Activated B cell treated with CpG ODN at 0.5 μM for 24 hours (primary cell): ENCODE data around the gene PUM2. TPM values are rescaled to one million over a fixed set of nuclear protein-coding genes. Genes with fewer than 3 reads are reported as not detected.

Experiments
- ATAC-seq: fragments of 200-7000 bp; cut with Tn5 transposase; one replicate; pipeline ENCODE4 v1.10.0; 2021; ENCODE audit warnings: low read depth, mild to moderate bottlenecking, moderate library complexity
- CTCF ChIA-PET: fragments of 350-600 bp; sonication (Branson Sonifier 250); formaldehyde crosslinking; loops from one replicate; lab custom pipeline; 2021; ENCODE audit warnings: antibody characterized with exemption; lab: Charles Lee
- POLR2A ChIA-PET: fragments of 350-600 bp; sonication (Branson Sonifier 250); formaldehyde crosslinking; loops from one replicate; lab custom pipeline; 2021; ENCODE audit warnings: antibody characterized with exemption; lab: Charles Lee
- DNase-seq: peaks from one replicate; pipeline ENCODE4 v3.0.0; 2022
- H3K27ac Mint-ChIP-seq: one replicate; pipeline ENCODE4 v1.8.0; 2020; ENCODE audit warnings: mixed read lengths
- H3K27me3 Mint-ChIP-seq: one replicate; pipeline ENCODE4 v1.8.0; 2021; ENCODE audit warnings: mixed read lengths
- H3K36me3 Mint-ChIP-seq: one replicate; pipeline ENCODE4 v1.8.0; 2021; ENCODE audit warnings: low read depth, mixed read lengths
- H3K4me1 Mint-ChIP-seq: one replicate; pipeline ENCODE4 v1.8.0; 2021; ENCODE audit warnings: mixed read lengths
- H3K4me3 Mint-ChIP-seq: one replicate; pipeline ENCODE4 v1.8.0; 2020; ENCODE audit warnings: mild to moderate bottlenecking, mixed read lengths
- H3K9me3 Mint-ChIP-seq: one replicate; pipeline ENCODE4 v1.8.0; 2020; ENCODE audit warnings: mixed read lengths
- intact Hi-C: fragments of 100-400 bp; cut with micrococcal nuclease; formaldehyde crosslinking; loops from one replicate; pipeline ENCODE4 v1.15.1; 2024
- total RNA-seq: library from RNA; stranded (reverse); gene quantifications from 2 replicates; pipeline ENCODE4 v1.2.3, GENCODE V29; 2022
- TF ChIP-seq, protein P1 (sequence below): fragments of 200-600 bp; IDR thresholded peaks from one replicate; pipeline ENCODE4 v1.8.0; 2022; ENCODE audit warnings: antibody characterized with exemption, mild to moderate bottlenecking

Gene PUM2
- total RNA-seq, 1 donor from 2014 or later = 110 TPM

- TF ChIP-seq, protein P1, sequence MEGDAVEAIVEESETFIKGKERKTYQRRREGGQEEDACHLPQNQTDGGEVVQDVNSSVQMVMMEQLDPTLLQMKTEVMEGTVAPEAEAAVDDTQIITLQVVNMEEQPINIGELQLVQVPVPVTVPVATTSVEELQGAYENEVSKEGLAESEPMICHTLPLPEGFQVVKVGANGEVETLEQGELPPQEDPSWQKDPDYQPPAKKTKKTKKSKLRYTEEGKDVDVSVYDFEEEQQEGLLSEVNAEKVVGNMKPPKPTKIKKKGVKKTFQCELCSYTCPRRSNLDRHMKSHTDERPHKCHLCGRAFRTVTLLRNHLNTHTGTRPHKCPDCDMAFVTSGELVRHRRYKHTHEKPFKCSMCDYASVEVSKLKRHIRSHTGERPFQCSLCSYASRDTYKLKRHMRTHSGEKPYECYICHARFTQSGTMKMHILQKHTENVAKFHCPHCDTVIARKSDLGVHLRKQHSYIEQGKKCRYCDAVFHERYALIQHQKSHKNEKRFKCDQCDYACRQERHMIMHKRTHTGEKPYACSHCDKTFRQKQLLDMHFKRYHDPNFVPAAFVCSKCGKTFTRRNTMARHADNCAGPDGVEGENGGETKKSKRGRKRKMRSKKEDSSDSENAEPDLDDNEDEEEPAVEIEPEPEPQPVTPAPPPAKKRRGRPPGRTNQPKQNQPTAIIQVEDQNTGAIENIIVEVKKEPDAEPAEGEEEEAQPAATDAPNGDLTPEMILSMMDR = no peak
- Mint-ChIP-seq H3K27ac (no peak overlapping the region), H3K36me3 (peaks cover 74% of the 10 kb centered on the region), H3K4me1 (no peaks in the 10 kb centered on the region), H3K9me3 (no peaks in the 10 kb centered on the region), H3K4me3 (no peak overlapping the region), H3K27me3 (no peaks in the 10 kb centered on the region)
- ChIA-PET CTCF (no interaction called here), POLR2A (interaction anchor here (1.0 kb wide), 1 partner anchor 14 kb away, joined by 5 read pairs; no protein-coding TSS in a partner anchor)
- no peak for ATAC-seq
- DNase-seq = no peak
- intact Hi-C loops = no loop called here
Measured at GRCh38 chr2:20300656-20301055, 50.0 kb downstream of the PUM2 start.

DNA sequence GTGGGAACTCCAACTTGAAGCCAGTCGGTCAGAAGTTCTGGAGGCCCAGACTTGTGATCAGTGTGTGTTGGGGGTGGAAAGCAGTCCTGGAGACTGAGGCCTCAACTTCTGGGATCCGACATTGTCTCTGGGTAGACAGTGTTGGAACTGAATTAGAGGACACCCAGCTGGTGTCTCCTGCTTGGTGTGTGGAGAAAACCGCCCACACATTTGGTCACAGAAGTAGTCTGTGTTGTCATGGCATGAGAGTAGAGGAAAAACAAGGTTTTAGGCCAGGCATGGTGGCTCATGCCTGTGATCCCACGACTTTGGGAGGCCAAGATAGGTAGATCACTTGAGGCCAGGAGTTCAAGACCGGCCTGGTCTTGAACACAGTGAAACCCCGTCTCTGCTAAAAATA lies 51.5 kb downstream of the PUM2 start:
- ATAC-seq = no peak
- ChIA-PET CTCF (no interaction called here), POLR2A (no interaction called here)
- H3K4me1 Mint-ChIP-seq = no peaks in the 10 kb centered on the region
- intact Hi-C loops = no loop called here
- DNase-seq = no peak
- no peak overlapping the region for H3K4me3 Mint-ChIP-seq
- TF ChIP-seq, protein P1 = no peak
- H3K27ac Mint-ChIP-seq = no peak overlapping the region
- no peaks in the 10 kb centered on the region for H3K9me3 Mint-ChIP-seq
- H3K36me3 Mint-ChIP-seq = peaks cover 76% of the 10 kb centered on the region
- H3K27me3 Mint-ChIP-seq = no peaks in the 10 kb centered on the region

DNA sequence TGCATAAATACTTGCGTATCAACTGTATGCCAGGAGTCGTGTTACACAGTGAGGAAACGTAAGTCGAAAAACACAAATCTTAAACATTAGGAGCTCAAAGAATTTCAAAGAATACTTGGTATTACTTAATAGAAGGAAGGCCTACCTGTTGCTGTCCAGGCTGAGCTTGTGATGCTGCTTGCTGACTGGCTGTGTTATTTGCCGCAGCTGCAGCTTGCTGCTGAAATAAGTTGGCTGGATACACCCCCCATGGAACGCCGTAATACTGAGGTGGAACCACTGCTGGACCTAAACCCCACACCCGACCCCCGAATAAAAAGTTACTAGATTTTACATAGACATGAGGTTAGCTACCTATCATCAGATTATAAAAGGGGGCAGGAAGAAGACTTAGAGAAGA lies 56.4 kb downstream of the PUM2 start:
- ATAC-seq (no peak), DNase-seq (no peak)
- no peaks in the 10 kb centered on the region for H3K27me3 Mint-ChIP-seq
- no peak overlapping the region for H3K27ac Mint-ChIP-seq
- TF ChIP-seq, protein P1 = no peak
- H3K36me3 Mint-ChIP-seq = peaks cover 67% of the 10 kb centered on the region
- H3K9me3 Mint-ChIP-seq = no peaks in the 10 kb centered on the region
- CTCF ChIA-PET = no interaction called here
- POLR2A ChIA-PET = no interaction called here
- no peak overlapping the region for H3K4me3 Mint-ChIP-seq
- intact Hi-C loops = loop anchor here (2.0 kb wide), 1 partner anchor 15 kb away; no protein-coding TSS in a partner anchor
- H3K4me1 Mint-ChIP-seq = no peaks in the 10 kb centered on the region

- H3K9me3 Mint-ChIP-seq = no peaks in the 10 kb centered on the region
- no peaks in the 10 kb centered on the region for H3K4me1 Mint-ChIP-seq
- ChIA-PET POLR2A (no interaction called here), CTCF (no interaction called here)
- no peak for ATAC-seq
- no peaks in the 10 kb centered on the region for H3K27me3 Mint-ChIP-seq
- H3K27ac Mint-ChIP-seq = no peak overlapping the region
- intact Hi-C loops = no loop called here
- no peak for DNase-seq
- TF ChIP-seq, protein P1 = no peak
- peaks cover 58% of the 10 kb centered on the region for H3K36me3 Mint-ChIP-seq
- H3K4me3 Mint-ChIP-seq = no peak overlapping the region
Measured at GRCh38 chr2:20292984-20293383, 57.7 kb downstream of the PUM2 start.

GRCh38 chr2:20291846-20292408 lies 58.7 kb downstream of the PUM2 start:
- POLR2A ChIA-PET = interaction anchor here (0.8 kb wide), 1 partner anchor 336 kb away, joined by 3 read pairs; no protein-coding TSS in a partner anchor
- Mint-ChIP-seq H3K4me1 (no peaks in the 10 kb centered on the region), H3K36me3 (peaks cover 48% of the 10 kb centered on the region), H3K4me3 (no peak overlapping the region), H3K9me3 (no peaks in the 10 kb centered on the region), H3K27ac (no peak overlapping the region), H3K27me3 (no peaks in the 10 kb centered on the region)
- TF ChIP-seq, protein P1 = no peak
- no peak for ATAC-seq
- CTCF ChIA-PET = interaction anchor here (1.0 kb wide), 1 partner anchor 17 kb away, joined by 3 read pairs; no protein-coding TSS in a partner anchor
- intact Hi-C loops = loop anchor here (1.0 kb wide), 1 partner anchor 336 kb away; no protein-coding TSS in a partner anchor
- DNase-seq = no peak
